ENCODE results near the gene BRINP3. TPM values are rescaled to one million over a fixed set of nuclear protein-coding genes. Genes with fewer than 3 reads are reported as not detected.

The BRINP3 gene
- total RNA-seq, 1 experiment from 2014 or later = not detected

DNA sequence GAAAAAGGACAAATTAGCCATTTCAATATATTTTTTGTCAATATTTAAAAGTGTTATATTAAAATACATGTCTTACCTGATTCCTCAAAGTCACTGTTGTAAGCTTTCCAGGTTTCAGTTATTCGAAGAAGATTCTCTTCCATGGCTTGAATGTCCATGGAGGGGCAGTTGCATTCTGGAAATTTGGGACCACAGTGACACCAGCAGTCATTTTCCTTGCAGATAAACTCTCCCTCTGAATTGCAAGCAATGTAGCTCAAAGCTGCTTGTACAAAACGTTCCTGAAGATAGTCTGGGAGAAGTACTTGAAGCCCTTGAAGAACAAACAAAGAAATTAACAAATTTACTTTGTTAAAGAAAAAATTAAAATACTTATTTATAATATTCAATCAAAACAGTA lies 251.7 kb downstream of the BRINP3 start:
- Histone ChIP-seq H3K4me3 (no peak overlapping the region), H3K27me3 (no peaks in the 10 kb centered on the region), H3K4me1 (no peaks in the 10 kb centered on the region), H3K36me3 (no peaks in the 10 kb centered on the region), H3K9me3 (replicated peaks) (no peaks in the 10 kb centered on the region), H3K27ac (no peak overlapping the region)
- DNase-seq = no peak

DNA sequence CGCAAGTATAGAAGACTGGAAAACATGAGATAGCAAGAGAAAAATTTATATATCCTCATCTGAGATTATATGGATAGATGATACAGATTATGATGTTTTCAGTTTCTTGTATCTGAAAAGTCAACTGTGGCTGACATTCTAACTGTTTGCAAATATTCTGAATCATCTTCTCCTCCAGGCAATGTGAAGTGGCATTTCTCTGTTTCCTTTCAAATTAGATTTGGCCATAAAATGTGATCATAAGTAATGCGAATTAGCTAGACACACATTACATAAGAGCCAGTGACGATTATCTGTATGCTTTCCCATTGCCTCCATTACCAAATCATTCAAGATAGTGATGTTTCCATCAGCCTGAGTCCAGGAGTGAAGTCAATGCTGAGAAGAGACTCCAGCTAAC lies 265.2 kb downstream of the BRINP3 start:
- no peaks in the 10 kb centered on the region for H3K27me3 ChIP-seq
- no peaks in the 10 kb centered on the region for H3K9me3 ChIP-seq (replicated peaks)
- no peak overlapping the region for H3K4me3 ChIP-seq
- H3K36me3 ChIP-seq = no peaks in the 10 kb centered on the region
- no peak for DNase-seq
- no peak overlapping the region for H3K27ac ChIP-seq
- H3K4me1 ChIP-seq = no peaks in the 10 kb centered on the region

GRCh38 chr1:190207733-190208132 lies 269.9 kb downstream of the BRINP3 start:
- H3K4me1 ChIP-seq = no peaks in the 10 kb centered on the region
- DNase-seq = no peak
- H3K27me3 ChIP-seq = no peaks in the 10 kb centered on the region
- H3K36me3 ChIP-seq = no peaks in the 10 kb centered on the region
- no peak overlapping the region for H3K27ac ChIP-seq
- H3K4me3 ChIP-seq = no peak overlapping the region
- no peaks in the 10 kb centered on the region for H3K9me3 ChIP-seq (replicated peaks)

DNA sequence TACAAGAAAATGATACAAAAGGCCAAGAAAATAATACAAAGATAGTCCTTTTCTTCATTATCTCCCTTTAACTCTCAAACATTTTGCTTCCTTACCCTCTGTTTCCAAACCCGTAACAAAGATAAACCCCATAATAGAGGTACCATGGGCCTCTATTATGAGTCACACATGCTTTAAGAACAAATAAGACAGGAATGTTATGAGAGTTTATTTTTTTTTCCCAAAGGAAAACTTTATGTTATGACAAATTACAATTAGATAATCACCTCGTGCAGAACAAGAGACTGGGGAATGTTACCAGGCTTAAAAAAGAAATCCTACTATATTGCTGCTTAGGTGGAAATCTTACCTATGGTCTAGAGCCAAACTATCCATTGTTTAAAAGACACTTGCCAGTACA lies 272.0 kb downstream of the BRINP3 start:
- Histone ChIP-seq H3K27me3 (no peaks in the 10 kb centered on the region), H3K9me3 (replicated peaks) (no peaks in the 10 kb centered on the region)
- no peak for DNase-seq

DNA sequence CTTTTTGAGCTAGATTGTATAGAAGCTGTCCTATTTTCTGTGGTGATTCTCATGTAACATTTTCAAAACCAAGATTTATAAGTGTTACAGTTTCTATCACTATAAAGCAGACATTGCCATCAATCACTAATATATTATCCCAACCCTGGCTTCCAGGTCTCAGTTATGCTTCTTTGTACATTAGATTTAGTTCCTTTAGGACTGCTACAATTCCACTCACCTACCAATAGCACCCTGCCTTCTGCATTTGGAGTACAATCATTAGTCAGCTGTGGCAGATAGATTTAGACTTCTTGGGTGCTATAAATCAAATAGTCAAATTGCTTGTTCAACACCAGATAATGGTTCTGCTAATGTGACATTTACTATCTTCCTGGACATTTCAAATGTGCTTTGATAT lies 281.6 kb downstream of the BRINP3 start:
- H3K4me3 ChIP-seq = no peak overlapping the region
- no peaks in the 10 kb centered on the region for H3K9me3 ChIP-seq (replicated peaks)
- no peaks in the 10 kb centered on the region for H3K27me3 ChIP-seq
- no peak for DNase-seq
- H3K36me3 ChIP-seq = no peaks in the 10 kb centered on the region
- no peak overlapping the region for H3K27ac ChIP-seq
- H3K4me1 ChIP-seq = no peaks in the 10 kb centered on the region

More for the DNA sequence above, 272.0 kb downstream of the BRINP3 start:
- H3K36me3 ChIP-seq = no peaks in the 10 kb centered on the region
- H3K27ac ChIP-seq = no peak overlapping the region
- no peaks in the 10 kb centered on the region for H3K4me1 ChIP-seq
- no peak overlapping the region for H3K4me3 ChIP-seq

DNA sequence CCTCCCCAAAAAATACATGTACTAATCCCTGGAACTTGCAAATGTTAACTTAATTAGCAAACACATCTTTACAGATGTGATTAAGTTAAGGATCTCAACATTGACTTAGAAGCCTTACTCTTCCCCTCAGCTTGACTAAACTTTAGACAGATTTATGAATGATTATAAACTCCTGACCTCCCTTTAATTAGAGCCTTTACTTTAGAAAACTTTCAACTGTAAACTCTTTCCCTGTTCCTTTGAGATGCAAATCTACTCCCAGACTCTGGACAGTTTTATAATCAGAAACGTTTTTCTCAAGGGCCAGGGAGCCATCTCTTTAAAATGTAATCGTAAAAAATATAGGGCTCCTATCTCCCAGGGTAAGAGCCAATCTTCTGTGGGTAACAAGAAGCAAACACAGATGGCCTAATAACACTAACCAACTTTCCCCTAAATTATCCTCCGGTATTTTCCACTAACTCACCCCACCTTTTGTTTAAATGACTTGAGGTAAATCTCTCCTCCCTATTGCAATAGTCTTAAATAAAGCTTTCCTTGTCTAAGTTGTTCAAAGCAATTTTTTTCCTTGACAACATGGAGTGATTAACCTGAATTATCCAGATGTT lies 284.1 kb downstream of the BRINP3 start:
- Histone ChIP-seq H3K36me3 (no peaks in the 10 kb centered on the region), H3K9me3 (replicated peaks) (no peaks in the 10 kb centered on the region), H3K4me1 (no peaks in the 10 kb centered on the region), H3K4me3 (no peak overlapping the region), H3K27me3 (no peaks in the 10 kb centered on the region), H3K27ac (no peak overlapping the region)
- DNase-seq = no peak

DNA sequence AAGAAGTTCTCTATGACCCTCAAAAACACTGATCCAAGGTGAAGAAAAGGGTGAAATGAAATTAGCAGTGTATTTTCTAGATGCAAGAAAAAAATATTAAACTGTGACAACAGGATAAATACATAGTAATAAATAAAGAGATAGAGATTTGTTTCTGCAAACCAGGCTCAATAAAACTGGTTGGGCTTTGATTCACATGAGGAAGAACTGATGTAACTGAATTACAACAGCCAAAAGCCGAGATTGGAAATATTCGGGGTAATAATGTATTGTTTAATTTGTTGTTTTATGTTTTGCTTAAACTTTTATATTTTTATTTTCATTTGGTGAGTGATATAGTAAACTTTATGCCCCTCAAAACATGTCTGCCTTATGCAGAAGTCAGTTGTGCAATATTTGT lies 285.0 kb downstream of the BRINP3 start:
- H3K4me1 ChIP-seq = no peaks in the 10 kb centered on the region
- no peak overlapping the region for H3K27ac ChIP-seq
- no peak overlapping the region for H3K4me3 ChIP-seq
- H3K36me3 ChIP-seq = no peaks in the 10 kb centered on the region
- H3K9me3 ChIP-seq (replicated peaks) = no peaks in the 10 kb centered on the region
- H3K27me3 ChIP-seq = no peaks in the 10 kb centered on the region
- no peak for DNase-seq

DNA sequence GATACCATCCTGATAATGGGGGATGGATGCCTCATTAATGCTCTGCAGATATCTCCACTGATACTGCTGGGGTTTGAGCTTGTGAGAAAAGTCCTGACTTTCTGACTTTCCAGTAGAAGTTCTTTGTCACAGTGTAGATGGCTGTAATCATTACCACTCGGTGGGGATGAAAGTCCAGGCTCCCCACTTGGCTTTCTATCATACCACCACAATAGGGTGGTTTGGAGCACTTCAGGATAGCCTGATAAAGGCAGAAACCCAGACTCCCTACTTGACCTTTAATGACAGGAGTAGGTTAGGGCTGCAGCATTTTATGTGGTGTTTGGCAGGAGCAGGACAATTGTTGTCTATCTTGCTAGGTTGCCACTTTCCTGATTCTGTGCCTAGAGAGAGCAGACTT lies 294.1 kb downstream of the BRINP3 start:
- Histone ChIP-seq H3K9me3 (replicated peaks) (no peaks in the 10 kb centered on the region), H3K27ac (no peak overlapping the region), H3K27me3 (no peaks in the 10 kb centered on the region), H3K36me3 (no peaks in the 10 kb centered on the region), H3K4me1 (no peaks in the 10 kb centered on the region), H3K4me3 (no peak overlapping the region)
- no peak for DNase-seq

DNA sequence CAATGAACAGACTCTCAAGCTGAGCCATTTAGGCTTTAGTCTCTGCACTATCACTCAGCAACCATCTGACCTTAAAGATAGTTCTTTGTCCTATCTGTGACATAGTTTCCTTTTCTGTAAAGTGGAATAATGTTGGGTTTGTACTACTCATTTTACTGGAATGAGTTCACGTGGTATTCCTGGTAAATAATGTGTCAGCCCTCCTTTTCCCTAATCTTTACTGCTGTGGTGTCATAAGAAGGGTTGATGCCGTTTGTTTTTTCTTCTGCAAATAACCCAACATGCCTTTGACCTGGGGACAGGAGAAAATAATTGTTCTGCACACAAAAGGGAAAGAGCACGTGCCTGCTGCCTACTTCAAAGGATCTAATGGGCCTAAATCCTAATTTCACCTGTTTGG lies 297.8 kb downstream of the BRINP3 start:
- DNase-seq = no peak
- Histone ChIP-seq H3K4me3 (no peak overlapping the region), H3K27ac (no peak overlapping the region), H3K9me3 (replicated peaks) (no peaks in the 10 kb centered on the region), H3K4me1 (no peaks in the 10 kb centered on the region), H3K36me3 (no peaks in the 10 kb centered on the region), H3K27me3 (no peaks in the 10 kb centered on the region)

- DNase-seq = no peak
- Histone ChIP-seq H3K4me3 (no peak overlapping the region), H3K9me3 (replicated peaks) (no peaks in the 10 kb centered on the region), H3K4me1 (no peaks in the 10 kb centered on the region), H3K27ac (no peak overlapping the region), H3K27me3 (no peaks in the 10 kb centered on the region), H3K36me3 (no peaks in the 10 kb centered on the region)
Observed at GRCh38 chr1:190178827-190179226, 298.8 kb downstream of the BRINP3 start.

DNA sequence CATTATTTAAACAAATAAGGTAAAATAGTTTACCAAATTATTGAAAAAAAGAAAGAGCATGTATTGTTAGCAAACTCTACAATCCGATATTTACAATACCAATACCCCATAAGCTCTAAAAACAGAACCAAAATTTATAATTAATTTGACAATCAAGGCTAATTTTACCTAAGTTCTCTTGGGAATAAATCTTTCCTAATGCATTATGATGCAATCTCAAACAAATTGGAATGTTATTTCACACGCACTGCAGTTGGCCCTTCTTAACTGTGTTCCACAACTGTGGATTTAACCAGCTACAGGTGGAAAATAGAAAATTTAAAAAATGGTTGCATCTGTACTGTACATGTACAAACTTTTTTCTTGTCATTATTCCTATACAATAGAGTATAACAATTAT lies 300.1 kb downstream of the BRINP3 start:
- Histone ChIP-seq H3K4me3 (no peak overlapping the region), H3K36me3 (no peaks in the 10 kb centered on the region), H3K27ac (no peak overlapping the region), H3K4me1 (no peaks in the 10 kb centered on the region), H3K9me3 (replicated peaks) (no peaks in the 10 kb centered on the region), H3K27me3 (no peaks in the 10 kb centered on the region)
- no peak for DNase-seq

DNA sequence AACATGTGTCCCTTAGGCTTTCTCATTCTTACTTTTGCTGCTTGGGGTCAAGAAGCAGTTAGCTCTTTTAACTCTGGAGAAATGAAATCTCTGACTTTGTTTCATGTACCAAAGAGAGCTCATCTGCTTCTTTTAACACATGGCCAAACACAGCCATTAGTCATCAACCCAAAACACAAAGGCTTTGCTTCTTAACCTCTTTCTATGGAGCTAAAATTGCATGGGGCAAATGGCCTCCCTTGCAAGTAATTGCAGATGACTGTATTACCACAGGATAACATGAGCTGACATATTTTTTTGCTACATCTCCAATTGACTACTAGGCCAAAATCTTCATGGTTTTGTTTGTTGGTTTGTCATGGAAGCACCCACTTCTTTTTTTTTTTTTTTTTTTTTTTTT lies 300.9 kb downstream of the BRINP3 start:
- H3K4me3 ChIP-seq = no peak overlapping the region
- no peaks in the 10 kb centered on the region for H3K36me3 ChIP-seq
- no peak overlapping the region for H3K27ac ChIP-seq
- no peaks in the 10 kb centered on the region for H3K4me1 ChIP-seq
- no peaks in the 10 kb centered on the region for H3K27me3 ChIP-seq
- H3K9me3 ChIP-seq (replicated peaks) = no peaks in the 10 kb centered on the region
- DNase-seq = peak in 1 of 2 experiments; percentile 1

- Histone ChIP-seq H3K4me3 (no peak overlapping the region), H3K4me1 (no peaks in the 10 kb centered on the region), H3K9me3 (replicated peaks) (no peaks in the 10 kb centered on the region), H3K36me3 (no peaks in the 10 kb centered on the region), H3K27ac (no peak overlapping the region), H3K27me3 (no peaks in the 10 kb centered on the region)
- DNase-seq = no peak
Observed at GRCh38 chr1:190175320-190175719, 302.3 kb downstream of the BRINP3 start.

- Histone ChIP-seq H3K27me3 (no peaks in the 10 kb centered on the region), H3K9me3 (replicated peaks) (no peaks in the 10 kb centered on the region), H3K4me3 (no peak overlapping the region), H3K36me3 (no peaks in the 10 kb centered on the region), H3K4me1 (no peaks in the 10 kb centered on the region), H3K27ac (no peak overlapping the region)
- DNase-seq = peak in 1 of 2 experiments; percentile 0
Observed at GRCh38 chr1:190172651-190173430, 304.8 kb downstream of the BRINP3 start.

GRCh38 chr1:190170321-190170720 lies 307.3 kb downstream of the BRINP3 start:
- Histone ChIP-seq H3K4me1 (no peaks in the 10 kb centered on the region), H3K9me3 (replicated peaks) (no peaks in the 10 kb centered on the region)
- no peak for DNase-seq

More at GRCh38 chr1:190170321-190170720, 307.3 kb downstream of the BRINP3 start:
- Histone ChIP-seq H3K36me3 (no peaks in the 10 kb centered on the region), H3K27ac (no peak overlapping the region), H3K27me3 (no peaks in the 10 kb centered on the region), H3K4me3 (no peak overlapping the region)
